Measurements from ENCODE around the gene SMARCAD1. TPM values are rescaled to one million over a fixed set of nuclear protein-coding genes. Genes with fewer than 3 reads are reported as not detected.

Gene SMARCAD1
- total RNA-seq, 1 experiment from 2014 or later: 57.1 TPM

DNA sequence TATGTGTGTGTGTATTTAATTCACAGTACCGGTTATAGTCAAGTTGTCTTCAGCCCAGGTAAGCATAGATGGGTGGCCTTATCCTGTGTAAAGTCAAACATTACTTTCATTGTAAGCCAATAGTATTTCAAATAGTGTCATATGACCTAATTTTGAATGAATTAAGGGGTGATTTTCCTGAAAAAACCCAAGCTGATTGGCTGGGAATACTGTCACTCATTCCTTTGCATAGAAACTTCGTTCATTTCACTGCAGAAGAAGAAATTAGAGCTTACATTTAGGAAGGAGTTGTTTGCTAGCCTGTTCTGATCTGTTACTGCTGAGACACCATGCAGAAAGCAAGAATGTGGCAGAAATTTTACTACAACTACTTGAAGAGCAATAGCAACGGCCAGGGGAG lies 45.4 kb downstream of the SMARCAD1 start:
- no peak overlapping the region for H2BK120ac ChIP-seq (ENCODE audit: low read depth, low read length, poor library complexity, severe bottlenecking)
- no peak overlapping the region for H3K56ac ChIP-seq (ENCODE audit: insufficient read length, low read depth, low read length)
- H4K8ac ChIP-seq (replicated peaks; ENCODE audit: insufficient read length, low read depth, low read length): no peak overlapping the region
- Mint-ChIP-seq H3K36me3 (ENCODE audit: insufficient read depth in 1 of 3, low read depth in 3 of 3) (peaks cover 14 to 50% (median 42%) of the 10 kb centered on the region in 3 experiments; a peak in 6 of 7 replicates), H3K27me3 (ENCODE audit: low read depth) (no peaks in the 10 kb centered on the region), H3K9me3 (no peaks in the 10 kb centered on the region), H3K4me1 (no peaks in the 10 kb centered on the region), H3K27ac (no peak overlapping the region), H3K4me3 (no peak overlapping the region)
- H2BK15ac ChIP-seq (ENCODE audit: low read depth, low read length): no peak overlapping the region
- no CpG with 5 or more reads among the region's 3 CpGs for WGBS (ENCODE audit: extremely low coverage, insufficient read length, low lambda C conversion rate)
- no peaks in the 10 kb centered on the region for H3K9me3 ChIP-seq (ENCODE audit: control insufficient read depth, low read depth, low read length)
- no peak for DNase-seq
- H3K27me3 ChIP-seq (ENCODE audit: insufficient read depth, low read length): no peaks in the 10 kb centered on the region
- H3K23ac ChIP-seq (ENCODE audit: insufficient read length, low read depth, low read length): no peak overlapping the region
- no peak overlapping the region for H3K18ac ChIP-seq (ENCODE audit: insufficient read length, low read depth, low read length)
- TF ChIP-seq, protein P1, sequence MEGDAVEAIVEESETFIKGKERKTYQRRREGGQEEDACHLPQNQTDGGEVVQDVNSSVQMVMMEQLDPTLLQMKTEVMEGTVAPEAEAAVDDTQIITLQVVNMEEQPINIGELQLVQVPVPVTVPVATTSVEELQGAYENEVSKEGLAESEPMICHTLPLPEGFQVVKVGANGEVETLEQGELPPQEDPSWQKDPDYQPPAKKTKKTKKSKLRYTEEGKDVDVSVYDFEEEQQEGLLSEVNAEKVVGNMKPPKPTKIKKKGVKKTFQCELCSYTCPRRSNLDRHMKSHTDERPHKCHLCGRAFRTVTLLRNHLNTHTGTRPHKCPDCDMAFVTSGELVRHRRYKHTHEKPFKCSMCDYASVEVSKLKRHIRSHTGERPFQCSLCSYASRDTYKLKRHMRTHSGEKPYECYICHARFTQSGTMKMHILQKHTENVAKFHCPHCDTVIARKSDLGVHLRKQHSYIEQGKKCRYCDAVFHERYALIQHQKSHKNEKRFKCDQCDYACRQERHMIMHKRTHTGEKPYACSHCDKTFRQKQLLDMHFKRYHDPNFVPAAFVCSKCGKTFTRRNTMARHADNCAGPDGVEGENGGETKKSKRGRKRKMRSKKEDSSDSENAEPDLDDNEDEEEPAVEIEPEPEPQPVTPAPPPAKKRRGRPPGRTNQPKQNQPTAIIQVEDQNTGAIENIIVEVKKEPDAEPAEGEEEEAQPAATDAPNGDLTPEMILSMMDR (conservative IDR thresholded peaks at IDR 0.05): no peak
- H3K79me1 ChIP-seq (ENCODE audit: insufficient read depth, low read depth, low read length, poor library complexity, severe bottlenecking): no peaks in the 10 kb centered on the region
- H2BK12ac ChIP-seq (ENCODE audit: insufficient read length, low read depth, low read length): no peak overlapping the region
- H3K4me1 ChIP-seq (ENCODE audit: insufficient read depth, low read length): no peaks in the 10 kb centered on the region
- no peak overlapping the region for H3K27ac ChIP-seq (ENCODE audit: insufficient read length, low read depth, low read length)
- H3T11ph ChIP-seq (ENCODE audit: low read length): no peak overlapping the region
- H4K5ac ChIP-seq (ENCODE audit: insufficient read length, low read depth, low read length): no peak overlapping the region
- H3K9ac ChIP-seq (ENCODE audit: extremely low read depth, insufficient read length, low read length): no peak overlapping the region
- no peaks in the 10 kb centered on the region for H3K79me2 ChIP-seq (ENCODE audit: insufficient read depth, low read length)
- no peak overlapping the region for H3K4ac ChIP-seq (ENCODE audit: low read depth, low read length)
- no peak overlapping the region for H2BK5ac ChIP-seq (ENCODE audit: insufficient read length, low read length)
- no peak overlapping the region for H3K4me2 ChIP-seq (ENCODE audit: insufficient read depth, insufficient read length, low read length)
- H2AFZ ChIP-seq (ENCODE audit: low read length): no peak overlapping the region
- H4K20me1 ChIP-seq (ENCODE audit: control insufficient read depth, insufficient read depth, insufficient read length): no peaks in the 10 kb centered on the region
- no peak overlapping the region for H4K91ac ChIP-seq (ENCODE audit: insufficient read length, low read depth, low read length)
- H2AK5ac ChIP-seq (ENCODE audit: insufficient read length, low read length): no peak overlapping the region
- H3K14ac ChIP-seq (ENCODE audit: insufficient read depth, low read length): no peak overlapping the region
- no peaks in the 10 kb centered on the region for H3K23me2 ChIP-seq (ENCODE audit: insufficient read length, low read depth, low read length, poor library complexity, severe bottlenecking)
- H2BK20ac ChIP-seq (ENCODE audit: low read depth, low read length, poor library complexity, severe bottlenecking): no peak overlapping the region
